Femur (tissue), 1 donor: Measurements from ENCODE around the gene MYOM3.

ENCODE experiments used
- DNase-seq: peaks from one replicate; pipeline ENCODE4 v3.0.0-alpha.2; 2017

MYOM3 gene

DNA sequence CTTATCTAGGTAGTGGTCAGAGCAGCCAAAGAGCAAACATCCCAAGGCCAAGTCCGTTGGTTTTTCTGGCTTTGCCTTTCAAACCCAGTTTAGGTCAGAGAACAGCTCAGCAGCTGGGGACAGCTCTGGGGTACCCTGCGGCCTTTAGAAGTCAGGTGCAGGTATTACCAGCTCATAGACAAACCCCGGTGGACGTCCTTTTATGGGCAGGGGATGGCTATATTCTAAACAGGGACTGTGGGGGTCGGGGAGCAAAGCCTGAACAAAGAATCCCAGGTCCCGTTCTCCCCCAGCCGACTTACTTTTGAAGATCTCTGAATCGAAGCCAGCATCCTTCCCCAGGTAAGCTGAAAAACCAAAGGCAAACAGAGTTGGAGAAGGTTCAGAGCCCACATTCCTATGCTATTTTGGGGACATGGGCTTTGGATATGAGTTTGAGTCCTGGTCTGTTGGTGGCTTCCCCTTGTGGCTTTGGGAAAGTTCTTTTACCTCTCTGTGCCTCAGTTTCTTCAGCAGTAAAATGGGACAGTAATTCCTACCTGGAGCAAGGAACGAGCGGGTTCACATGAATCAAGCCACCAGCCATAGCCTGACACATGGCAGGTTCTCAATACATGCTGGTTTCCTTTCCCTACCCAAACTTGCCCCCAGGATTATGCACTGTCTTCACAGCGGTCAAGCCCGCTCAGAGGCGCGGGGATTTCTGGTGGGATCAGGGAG lies 16.6 kb downstream of the MYOM3 start:
- DNase-seq, result no peak

DNA sequence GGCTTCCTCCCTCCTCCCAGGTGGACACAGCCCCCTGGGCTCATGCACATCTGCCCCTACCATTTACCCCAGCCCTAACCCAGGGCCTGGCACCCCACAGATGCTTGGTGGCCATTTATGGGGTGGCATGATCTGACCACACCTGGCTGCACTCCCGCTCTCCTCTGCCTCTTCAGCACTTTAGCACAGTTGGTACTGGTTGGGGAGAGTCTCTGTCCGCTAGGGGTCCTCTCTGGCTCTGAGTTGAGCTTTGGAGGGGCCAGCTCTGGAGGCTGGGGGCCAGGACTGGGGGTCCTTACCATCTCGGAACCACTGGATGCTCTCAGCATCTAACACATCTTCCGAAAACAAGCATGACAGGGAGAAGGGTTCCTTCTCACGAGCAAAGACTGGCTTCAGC lies 17.4 kb downstream of the MYOM3 start:
- DNase-seq, result no peak

DNA sequence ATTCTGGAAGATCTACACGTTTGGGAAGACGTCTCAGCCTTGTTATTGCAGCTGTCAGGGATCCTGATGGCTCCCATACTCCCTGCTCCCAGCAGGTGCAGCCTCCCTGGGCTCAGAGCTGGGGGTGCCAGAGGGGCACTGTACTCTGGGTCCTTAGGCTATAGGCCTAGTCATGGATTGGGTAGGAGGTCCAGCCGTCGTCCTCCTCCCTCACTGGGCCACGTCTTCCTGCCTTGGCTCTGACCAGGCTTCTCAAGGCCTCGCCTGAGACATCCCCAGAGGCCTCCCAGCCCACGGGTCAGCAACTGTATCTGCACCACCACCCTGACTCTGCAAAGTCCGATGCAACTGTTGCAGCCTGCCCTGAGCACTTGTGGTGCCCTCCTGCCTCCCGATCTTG lies 18.2 kb downstream of the MYOM3 start:
- DNase-seq, result no peak

DNA sequence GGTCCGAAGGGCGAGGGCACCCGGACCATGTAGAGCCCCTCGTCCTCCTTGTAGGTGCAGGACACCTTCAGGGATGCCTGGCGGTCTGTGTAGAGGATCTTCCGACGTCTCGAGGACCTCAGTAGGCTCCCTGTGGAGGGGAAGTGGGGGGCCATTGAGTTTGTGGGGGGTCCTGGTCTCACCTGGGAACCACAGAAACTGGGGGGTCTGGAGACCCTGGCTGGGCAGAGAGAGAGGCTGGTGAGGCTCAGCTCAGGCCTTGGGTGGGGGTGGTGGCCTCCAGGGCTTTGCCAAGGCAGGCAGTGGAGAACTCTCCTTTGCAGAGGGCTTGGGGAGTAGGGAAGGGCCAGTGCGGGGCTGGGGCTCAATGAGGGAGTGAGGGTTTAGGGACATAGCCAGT lies 19.0 kb downstream of the MYOM3 start:
- DNase-seq, result no peak

- no peak for DNase-seq
Measured at GRCh38 chr1:24091971-24092482, 19.9 kb downstream of the MYOM3 start.

GRCh38 chr1:24090736-24091135 lies 21.2 kb downstream of the MYOM3 start:
- DNase-seq, result no peak

DNA sequence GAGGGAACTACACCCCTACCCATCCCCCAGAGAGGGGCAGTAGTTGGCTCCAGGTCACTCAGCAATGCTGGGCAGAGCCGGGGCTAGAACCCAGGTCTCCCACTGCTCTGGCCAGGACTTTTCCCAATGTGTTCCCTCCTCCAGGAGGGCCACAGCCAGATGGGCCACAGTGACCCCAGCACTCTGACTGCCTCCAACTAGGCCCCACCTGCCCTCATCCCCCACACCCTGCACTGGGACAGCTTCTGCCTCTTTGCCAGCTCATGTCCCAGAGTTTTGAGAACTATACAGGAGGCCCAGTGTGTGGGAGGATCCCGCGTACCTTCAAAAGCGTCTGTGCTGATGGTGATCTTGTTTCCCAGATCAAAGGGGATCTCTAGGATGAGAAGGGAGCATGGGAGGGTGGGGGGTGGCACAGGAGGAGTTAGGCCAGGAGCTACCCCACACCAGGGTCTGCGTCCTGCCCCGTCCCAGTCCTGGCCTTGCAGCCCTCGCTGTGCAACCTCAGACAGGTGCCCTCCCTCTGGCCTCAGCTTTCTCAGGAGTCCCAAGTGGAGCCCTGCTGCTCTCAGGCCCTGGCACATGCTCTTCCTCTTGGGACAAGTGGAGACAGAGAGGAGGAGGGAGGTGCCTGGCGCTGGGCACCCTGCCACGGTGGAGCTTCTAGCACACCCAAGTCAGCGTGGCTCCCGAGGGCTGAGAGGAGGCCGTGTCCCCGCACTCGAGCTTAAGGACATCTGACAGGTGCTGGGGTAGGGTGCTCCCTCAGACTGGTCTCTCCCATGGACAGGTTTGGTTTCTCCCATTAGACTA lies 22.0 kb downstream of the MYOM3 start:
- no peak for DNase-seq

GRCh38 chr1:24089027-24089742 lies 22.8 kb downstream of the MYOM3 start:
- DNase-seq, result no peak

- no peak for DNase-seq
Measured at GRCh38 chr1:24086466-24086865, 25.5 kb downstream of the MYOM3 start.

- no peak for DNase-seq
Measured at GRCh38 chr1:24085546-24085945, 26.4 kb downstream of the MYOM3 start.

DNA sequence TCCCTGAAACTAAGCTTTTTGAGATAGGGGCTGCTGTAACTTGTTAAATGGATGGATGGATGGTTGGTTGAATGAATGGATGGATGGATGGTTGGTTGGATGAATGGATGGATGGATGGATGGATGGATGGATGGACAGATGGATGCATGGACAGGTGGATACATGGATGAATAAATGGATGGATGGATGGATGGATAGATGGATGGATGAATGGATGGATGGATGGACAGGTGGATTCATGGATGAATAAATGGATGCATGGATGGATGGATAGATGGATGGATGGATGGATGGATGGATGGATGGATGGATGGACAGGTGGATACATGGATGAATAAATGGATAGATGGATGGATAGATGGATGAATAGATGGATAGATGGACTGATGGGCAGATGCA lies 26.9 kb downstream of the MYOM3 start:
- no peak for DNase-seq

- DNase-seq, result no peak
Measured at GRCh38 chr1:24084050-24084449, 27.9 kb downstream of the MYOM3 start.

- no peak for DNase-seq
Measured at GRCh38 chr1:24082372-24082771, 29.6 kb downstream of the MYOM3 start.

GRCh38 chr1:24081190-24081589 lies 30.7 kb downstream of the MYOM3 start:
- DNase-seq, result no peak

DNA sequence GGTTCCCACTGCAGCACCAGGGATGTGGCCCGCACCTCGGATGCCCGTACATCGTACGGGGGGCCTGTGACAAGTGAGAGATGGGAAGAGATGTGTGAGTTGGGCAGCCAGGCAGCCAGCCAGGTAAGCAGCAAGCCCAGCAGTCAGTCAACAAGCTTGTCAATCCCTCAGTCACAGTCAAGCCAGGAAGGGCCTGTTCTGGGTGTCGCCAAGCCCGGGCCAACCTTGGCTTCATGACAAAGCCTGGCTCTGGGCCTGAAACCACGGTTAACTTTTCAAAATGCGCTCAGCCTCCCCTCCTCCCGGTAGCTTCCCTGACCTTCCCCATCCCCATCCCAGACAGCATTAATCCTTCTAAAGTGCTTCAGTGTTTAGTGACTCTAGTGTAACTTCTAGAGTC lies 31.8 kb downstream of the MYOM3 start:
- DNase-seq, result no peak

DNA sequence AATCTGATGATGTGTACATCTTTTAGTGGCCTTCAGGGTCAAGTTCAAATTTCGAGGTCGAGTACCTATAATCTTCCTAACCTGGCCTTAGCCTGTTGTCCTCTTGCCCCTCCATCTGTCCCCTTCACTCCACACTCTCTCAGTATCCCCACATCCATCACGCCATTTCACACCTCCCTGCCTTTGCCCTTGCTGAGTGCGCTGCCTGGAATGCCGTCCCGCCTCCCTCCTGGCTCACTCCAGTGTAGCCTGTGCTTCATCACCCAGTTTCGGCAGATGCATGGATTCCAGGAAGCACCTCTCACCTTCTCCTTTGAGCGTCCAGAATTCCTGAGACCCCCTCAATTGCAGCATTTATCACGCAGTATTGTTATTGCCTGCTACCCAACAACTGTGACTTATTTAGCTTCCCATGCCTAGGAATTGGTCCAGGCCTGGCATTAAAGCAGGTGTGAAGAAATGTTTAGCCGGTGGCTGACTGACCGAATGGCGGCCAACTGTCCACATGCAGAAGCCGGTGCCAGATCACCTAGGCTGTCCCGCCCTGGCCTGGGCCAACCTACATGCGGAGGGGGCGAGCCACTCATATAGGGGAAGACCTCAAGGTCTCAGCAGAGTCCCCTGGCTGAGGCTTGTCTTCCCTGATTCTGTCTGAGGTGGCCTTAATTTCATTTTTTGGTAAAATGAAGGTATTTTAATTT lies 34.5 kb downstream of the MYOM3 start:
- DNase-seq, result no peak

GRCh38 chr1:24075946-24076345 lies 36.0 kb downstream of the MYOM3 start:
- DNase-seq, result peak; percentile 12

- DNase-seq, result no peak
Measured at GRCh38 chr1:24075590-24075854, 36.4 kb downstream of the MYOM3 start.

- DNase-seq, result no peak
Measured at GRCh38 chr1:24074817-24075589, 36.9 kb downstream of the MYOM3 start.

- no peak for DNase-seq
Measured at GRCh38 chr1:24074196-24074595, 37.7 kb downstream of the MYOM3 start.

DNA sequence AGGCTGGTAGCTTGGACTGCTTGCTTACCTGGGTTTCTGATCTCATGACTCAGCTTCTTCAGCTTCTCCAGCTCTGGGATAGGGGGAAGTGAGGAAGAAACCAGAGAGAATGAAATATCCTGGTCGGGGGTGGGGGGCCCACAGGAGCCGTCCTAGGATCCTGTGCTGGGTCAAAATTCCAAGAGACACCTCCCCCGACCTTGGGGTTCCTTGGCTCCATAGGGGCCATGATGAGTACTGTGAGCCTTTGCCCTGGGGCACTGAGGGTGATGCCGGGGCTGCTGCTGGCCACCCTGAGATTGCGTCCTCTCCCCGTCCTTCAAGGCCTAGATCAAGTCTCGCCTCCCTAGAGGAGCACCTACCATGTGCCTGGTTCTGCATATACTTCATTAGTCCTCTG lies 40.0 kb downstream of the MYOM3 start:
- DNase-seq, result no peak

GRCh38 chr1:24070821-24071393 lies 41.0 kb downstream of the MYOM3 start:
- DNase-seq, result peak; percentile 80
